Raji (cell line): Measurements from ENCODE around the gene S100B.

ENCODE experiments used
- POLR2A ChIP-seq: IDR thresholded peaks from 2 replicates; pipeline ENCODE4 v1.6.1; 2011; ENCODE audit warnings: low read depth, low read length, control low read depth; ENCODE audit not compliant: insufficient read depth

Gene S100B

GRCh38 chr21:46635324-46636180 is 30.7 kb upstream of the S100B start, which contains the start of gene PRMT2:
PRMT2 (plus strand) TSS chr21:46635674; CDS start chr21:46636952, 1,278 bp downstream.
- peak; percentile 89 for TF ChIP-seq POLR2A

GRCh38 chr21:46634966-46635323 is 30.1 kb upstream of the S100B start:
- TF ChIP-seq POLR2A, result no peak

- TF ChIP-seq POLR2A, result no peak
Observed at GRCh38 chr21:46634427-46634826, 29.5 kb upstream of the S100B start.

- no peak for TF ChIP-seq POLR2A
Observed at GRCh38 chr21:46633566-46633965, 28.7 kb upstream of the S100B start.

GRCh38 chr21:46628868-46629267 is 24.0 kb upstream of the S100B start:
- TF ChIP-seq POLR2A, result no peak

GRCh38 chr21:46627726-46628125 is 22.8 kb upstream of the S100B start:
- TF ChIP-seq POLR2A, result no peak

GRCh38 chr21:46626975-46627501 is 22.2 kb upstream of the S100B start:
- no peak for TF ChIP-seq POLR2A

GRCh38 chr21:46626536-46626935 is 21.7 kb upstream of the S100B start:
- TF ChIP-seq POLR2A, result no peak

- no peak for TF ChIP-seq POLR2A
Observed at GRCh38 chr21:46625759-46626158, 20.9 kb upstream of the S100B start.

- TF ChIP-seq POLR2A, result no peak
Observed at GRCh38 chr21:46624050-46624449, 19.2 kb upstream of the S100B start.

GRCh38 chr21:46622226-46622625 is 17.3 kb upstream of the S100B start:
- no peak for TF ChIP-seq POLR2A

GRCh38 chr21:46621457-46622182 is 16.7 kb upstream of the S100B start:
- TF ChIP-seq POLR2A, result no peak

- no peak for TF ChIP-seq POLR2A
Observed at GRCh38 chr21:46620846-46621245, 16.0 kb upstream of the S100B start.

GRCh38 chr21:46619846-46620245 is 15.0 kb upstream of the S100B start:
- no peak for TF ChIP-seq POLR2A

GRCh38 chr21:46618738-46619379 is 14.0 kb upstream of the S100B start:
- no peak for TF ChIP-seq POLR2A
